Calu3 (cell line): Measurements from ENCODE around the gene DCUN1D2. TPM values are rescaled to one million over a fixed set of nuclear protein-coding genes. Genes with fewer than 3 reads are reported as not detected.
A peak's percentile ranks its signal among the peaks of the same experiment; 100 is the strongest.

Experiments
- BruUV-seq: library from RNA; stranded (reverse); fragments of 400-500 nt; replicated peaks from 2 replicates; lab custom pipeline; 2021; lab: Mats Ljungman, UMichigan
- CTCF ChIA-PET: fragments of 300-600 bp; sonication (Branson Sonifier 250); formaldehyde crosslinking; loops from one replicate; lab custom pipeline; 2022; ENCODE audit warnings: antibody characterized with exemption; lab: Charles Lee
- DNase-seq: peaks from one replicate; pipeline ENCODE4 v3.0.0; 2022
- H3K27ac Mint-ChIP-seq: one replicate; pipeline ENCODE4 v1.8.0; 2022; ENCODE audit warnings: mixed read lengths; ENCODE audit not compliant: unreplicated experiment
- H3K27me3 Mint-ChIP-seq: one replicate; pipeline ENCODE4 v1.8.0; 2022; ENCODE audit warnings: mixed read lengths; ENCODE audit not compliant: unreplicated experiment
- H3K36me3 Mint-ChIP-seq: one replicate; pipeline ENCODE4 v1.8.0; 2022; ENCODE audit warnings: mild to moderate bottlenecking, moderate library complexity, mixed read lengths; ENCODE audit not compliant: insufficient read depth, unreplicated experiment
- H3K4me1 Mint-ChIP-seq: one replicate; pipeline ENCODE4 v1.8.0; 2022; ENCODE audit warnings: mild to moderate bottlenecking, low read depth, mixed read lengths; ENCODE audit not compliant: unreplicated experiment
- H3K4me3 Mint-ChIP-seq: one replicate; pipeline ENCODE4 v1.8.0; 2022; ENCODE audit warnings: mild to moderate bottlenecking, low read depth, moderate library complexity, mixed read lengths; ENCODE audit not compliant: unreplicated experiment
- H3K9me3 Mint-ChIP-seq: one replicate; pipeline ENCODE4 v1.8.0; 2022; ENCODE audit warnings: low read depth, mixed read lengths; ENCODE audit not compliant: unreplicated experiment
- CTCF ChIP-seq: fragments of 200-600 bp; IDR thresholded peaks from one replicate; pipeline ENCODE4 v1.8.0; 2022; ENCODE audit warnings: antibody characterized with exemption; ENCODE audit not compliant: unreplicated experiment
- intact Hi-C: fragments of 100-400 bp; cut with micrococcal nuclease; formaldehyde crosslinking; loops from one replicate; pipeline ENCODE4 v1.10.0; 2022; ENCODE audit not compliant: unreplicated experiment
- total RNA-seq: library from RNA; stranded (reverse); gene quantifications from 2 replicates; pipeline ENCODE4 v1.2.3, GENCODE V29; 2022

DCUN1D2 gene
- total RNA-seq, 1 experiment from 2014 or later: 9.3 TPM

- Mint-ChIP-seq H3K27ac (peak overlapping the region; percentile 68), H3K9me3 (no peaks in the 10 kb centered on the region), H3K4me3 (peak overlapping the region; percentile 14), H3K27me3 (peaks cover 3% of the 10 kb centered on the region), H3K4me1 (peaks cover 12% of the 10 kb centered on the region), H3K36me3 (peaks cover 5% of the 10 kb centered on the region)
- DNase-seq: no peak
- no peak for TF ChIP-seq CTCF
- intact Hi-C loops: no loop called here
- BruUV-seq: no TSS peak
- CTCF ChIA-PET: no interaction called here
Measured at GRCh38 chr13:113411216-113412023, 79.1 kb downstream of the DCUN1D2 start.

- Mint-ChIP-seq H3K27me3 (no peaks in the 10 kb centered on the region), H3K4me3 (peak overlapping the region; percentile 14), H3K27ac (peak overlapping the region; percentile 68), H3K9me3 (no peaks in the 10 kb centered on the region), H3K4me1 (peaks cover 12% of the 10 kb centered on the region), H3K36me3 (peaks cover 5% of the 10 kb centered on the region)
- CTCF ChIA-PET: no interaction called here
- intact Hi-C loops: no loop called here
- TF ChIP-seq CTCF: no peak
- DNase-seq: peak; percentile 12
- BruUV-seq: no TSS peak
Measured at GRCh38 chr13:113410472-113411201, 79.9 kb downstream of the DCUN1D2 start.

GRCh38 chr13:113408562-113408961 lies 81.9 kb downstream of the DCUN1D2 start:
- intact Hi-C loops: no loop called here
- TF ChIP-seq CTCF: no peak
- Mint-ChIP-seq H3K4me3 (no peak overlapping the region), H3K9me3 (no peaks in the 10 kb centered on the region), H3K36me3 (peaks cover 5% of the 10 kb centered on the region), H3K4me1 (peaks cover 12% of the 10 kb centered on the region), H3K27me3 (no peaks in the 10 kb centered on the region), H3K27ac (no peak overlapping the region)
- CTCF ChIA-PET: no interaction called here
- no TSS peak for BruUV-seq
- no peak for DNase-seq

GRCh38 chr13:113407531-113408393 lies 82.7 kb downstream of the DCUN1D2 start:
- Mint-ChIP-seq H3K4me1 (peaks cover 12% of the 10 kb centered on the region), H3K4me3 (no peak overlapping the region), H3K27me3 (no peaks in the 10 kb centered on the region), H3K9me3 (no peaks in the 10 kb centered on the region), H3K36me3 (no peaks in the 10 kb centered on the region), H3K27ac (no peak overlapping the region)
- no peak for TF ChIP-seq CTCF
- CTCF ChIA-PET: no interaction called here
- intact Hi-C loops: no loop called here
- no TSS peak for BruUV-seq
- no peak for DNase-seq
